Muscle of leg (tissue), 11 donors: ENCODE measurements around the gene PKM. TPM values are rescaled to one million over a fixed set of nuclear protein-coding genes. Genes with fewer than 3 reads are reported as not detected.
A peak's percentile ranks its signal among the peaks of the same experiment; 100 is the strongest.
"Not testable (repeated sequence)": the region's sequence is repeated elsewhere in the genome, so short reads cannot be mapped to it uniquely, and the experiment has no call there.

ENCODE experiments used
- DNase-seq: peaks from one replicate; pipeline ENCODE4 v3.0.0; 2013
- H3K27ac ChIP-seq: one replicate; pipeline ENCODE4 v1.5.1; 2013; ENCODE audit warnings: mild to moderate bottlenecking, low read length, control low read depth
- H3K27me3 ChIP-seq: one replicate; pipeline ENCODE4 v1.6.1; 2013; ENCODE audit warnings: low read length; ENCODE audit not compliant: control insufficient read depth, insufficient read depth
- H3K36me3 ChIP-seq: one replicate; pipeline ENCODE4 v1.6.1; 2013; ENCODE audit warnings: low read length; ENCODE audit not compliant: control insufficient read depth, insufficient read depth
- H3K4me1 ChIP-seq: one replicate; pipeline ENCODE4 v1.6.1; 2013; ENCODE audit warnings: low read length; ENCODE audit not compliant: control insufficient read depth, insufficient read depth
- H3K4me3 ChIP-seq: one replicate; pipeline ENCODE4 v1.5.1; 2013; ENCODE audit warnings: low read length, control low read depth
- H3K9me3 ChIP-seq: replicated peaks from 2 replicates; pipeline ENCODE4 v1.6.1; 2013; ENCODE audit warnings: low read depth, low read length; ENCODE audit not compliant: control insufficient read depth
- WGBS: methylation state at CpG from one replicate; pipeline ENCODE4 v1.1.5; 2013; ENCODE audit warnings: missing lambda C conversion rate; ENCODE audit not compliant: insufficient coverage; 5-methylcytosine and 5-hydroxymethylcytosine counted together
- polyA plus RNA-seq, 8 donors: library from polyadenylated mRNA; unstranded; fragments of 120-200 nt; gene quantifications; one replicate each; pipeline versions ENCODE4 v1.2.1 to v1.2.3, GENCODE V29; 2013; ENCODE audit warnings: inconsistent platforms in 1 of 8, low replicate concordance in 1 of 8; ENCODE audit not compliant: insufficient read length in 8 of 8, insufficient read depth in 1 of 8
- total RNA-seq: library from RNA; stranded (reverse); fragments of 120-200 nt; gene quantifications from one replicate; pipeline ENCODE4 v1.2.4, GENCODE V29; 2013

The PKM gene
- total and polyA plus RNA-seq, 9 donors: 727 to 984 (median 841) TPM

- DNase-seq: no peak
- H3K4me3 ChIP-seq: no peak overlapping the region
- H3K27ac ChIP-seq: no peak overlapping the region
- no peaks in the 10 kb centered on the region for H3K9me3 ChIP-seq
- peaks cover 13% of the 10 kb centered on the region for H3K4me1 ChIP-seq
- 67% methylated on average over 4 of the region's 5 CpGs for WGBS
- H3K36me3 ChIP-seq: no peaks in the 10 kb centered on the region
- peaks cover 2% of the 10 kb centered on the region for H3K27me3 ChIP-seq
These were observed 58.2 kb downstream of the PKM start for GRCh38 chr15:72172796-72173195.

DNA sequence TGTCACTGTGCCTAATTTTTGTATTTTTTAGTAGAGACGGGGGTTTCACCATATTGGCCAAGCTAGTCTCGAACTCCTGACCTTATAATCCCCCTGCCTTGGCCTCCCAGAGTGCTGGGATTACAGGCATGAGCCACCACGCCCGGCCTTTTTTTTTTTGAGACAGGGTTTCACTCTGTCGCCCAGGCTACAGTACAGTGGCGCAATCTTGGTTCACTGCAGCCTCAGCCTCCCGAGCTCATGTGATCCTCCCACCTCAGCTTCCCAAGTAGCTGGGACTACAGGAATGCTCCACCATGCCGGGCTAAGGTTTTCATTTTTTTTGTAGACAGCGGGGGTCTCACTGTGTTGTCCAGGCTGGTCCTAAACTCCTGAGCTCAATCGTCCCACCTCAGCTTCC is 59.0 kb downstream of the PKM start:
- H3K9me3 ChIP-seq, H3K27ac ChIP-seq, DNase-seq, H3K4me3 ChIP-seq, H3K27me3 ChIP-seq, H3K36me3 ChIP-seq: not testable (repeated sequence)
- WGBS: 89% methylated on average over 7 of the region's 10 CpGs
- peaks cover 13% of the 10 kb centered on the region for H3K4me1 ChIP-seq

GRCh38 chr15:72170691-72171090 is 60.3 kb downstream of the PKM start:
- Histone ChIP-seq H3K9me3 (no peaks in the 10 kb centered on the region), H3K4me3 (no peak overlapping the region), H3K4me1 (peaks cover 13% of the 10 kb centered on the region), H3K27me3 (no peaks in the 10 kb centered on the region), H3K36me3 (no peaks in the 10 kb centered on the region), H3K27ac (no peak overlapping the region)
- 86% methylated on average over 6 of the region's 7 CpGs for WGBS
- DNase-seq: no peak

GRCh38 chr15:72169921-72170611 is 60.9 kb downstream of the PKM start:
- Histone ChIP-seq H3K27me3 (no peaks in the 10 kb centered on the region), H3K9me3 (no peaks in the 10 kb centered on the region), H3K4me3 (no peak overlapping the region), H3K36me3 (no peaks in the 10 kb centered on the region), H3K4me1 (peaks cover 13% of the 10 kb centered on the region), H3K27ac (no peak overlapping the region)
- no peak for DNase-seq
- WGBS: 86% methylated on average over 12 of the region's 16 CpGs

DNA sequence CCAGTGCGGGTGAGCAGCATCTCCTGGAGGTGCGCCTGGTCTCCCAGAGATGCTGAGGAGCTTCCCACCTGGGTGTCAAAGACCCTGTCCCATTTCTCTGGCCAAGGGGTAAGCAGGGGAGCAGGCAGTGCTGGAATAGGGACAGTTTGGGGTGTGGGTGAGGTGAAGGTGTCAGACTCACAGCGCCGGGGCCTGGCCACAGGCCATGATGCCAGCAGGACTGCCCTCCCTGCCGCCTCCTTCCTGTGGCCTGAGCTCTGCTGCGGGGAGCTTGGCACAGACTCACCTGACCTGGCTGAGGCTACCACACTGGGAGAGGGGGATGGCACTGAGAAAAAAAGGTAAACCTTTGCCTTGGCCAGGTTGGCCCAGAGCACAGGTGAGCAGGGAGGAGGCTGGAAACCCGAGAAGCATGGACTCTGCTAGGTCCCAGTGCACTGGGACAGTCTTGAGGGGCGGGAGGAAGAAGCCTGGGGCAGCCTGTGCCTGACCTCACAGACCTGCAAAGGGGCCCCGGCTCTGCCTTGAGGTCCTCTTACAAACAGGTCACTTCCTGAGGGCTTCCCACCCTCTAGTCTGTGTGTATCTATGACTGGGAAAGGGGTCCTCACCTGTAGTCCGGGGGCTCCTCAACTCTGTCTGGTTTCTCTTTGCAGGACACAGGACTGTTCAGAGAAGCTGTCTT is 61.6 kb downstream of the PKM start:
- Histone ChIP-seq H3K36me3 (no peaks in the 10 kb centered on the region), H3K4me1 (peaks cover 13% of the 10 kb centered on the region), H3K9me3 (no peaks in the 10 kb centered on the region), H3K4me3 (no peak overlapping the region), H3K27me3 (no peaks in the 10 kb centered on the region), H3K27ac (no peak overlapping the region)
- no peak for DNase-seq
- WGBS: 71% methylated on average over 9 of the region's 10 CpGs

DNA sequence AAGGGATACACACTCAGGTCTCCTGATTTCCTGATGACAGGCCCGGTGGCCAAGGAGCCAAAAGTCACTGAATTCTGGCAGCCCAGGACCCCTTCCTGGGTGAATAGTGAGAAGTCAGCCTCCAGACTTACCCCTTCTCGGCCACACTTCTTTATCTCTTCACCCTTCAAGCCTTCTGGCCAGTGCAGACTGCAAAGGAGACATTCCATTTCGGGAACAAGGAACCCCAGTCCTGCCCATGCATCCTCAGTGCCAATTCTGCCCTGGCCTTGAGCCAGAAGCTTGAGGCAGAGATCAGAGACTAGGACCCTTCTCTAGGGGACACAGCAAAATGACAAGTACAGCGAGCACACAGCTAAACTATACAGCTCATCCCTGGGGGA is 62.2 kb downstream of the PKM start:
- Histone ChIP-seq H3K27me3 (no peaks in the 10 kb centered on the region), H3K4me3 (no peak overlapping the region), H3K9me3 (no peaks in the 10 kb centered on the region), H3K4me1 (peaks cover 13% of the 10 kb centered on the region), H3K36me3 (no peaks in the 10 kb centered on the region), H3K27ac (no peak overlapping the region)
- WGBS: 65% methylated on average over 2 of the region's 4 CpGs
- no peak for DNase-seq

- no peaks in the 10 kb centered on the region for H3K36me3 ChIP-seq
- H3K4me3 ChIP-seq: no peak overlapping the region
- H3K27ac ChIP-seq: no peak overlapping the region
- whole genome bisulfite sequencing: 22% methylated on average over 6 of the region's 7 CpGs
- H3K4me1 ChIP-seq: peaks cover 13% of the 10 kb centered on the region
- no peaks in the 10 kb centered on the region for H3K27me3 ChIP-seq
- H3K9me3 ChIP-seq: no peaks in the 10 kb centered on the region
- DNase-seq: peak; percentile 40
These were observed 62.7 kb downstream of the PKM start for GRCh38 chr15:72168131-72168807.

DNA sequence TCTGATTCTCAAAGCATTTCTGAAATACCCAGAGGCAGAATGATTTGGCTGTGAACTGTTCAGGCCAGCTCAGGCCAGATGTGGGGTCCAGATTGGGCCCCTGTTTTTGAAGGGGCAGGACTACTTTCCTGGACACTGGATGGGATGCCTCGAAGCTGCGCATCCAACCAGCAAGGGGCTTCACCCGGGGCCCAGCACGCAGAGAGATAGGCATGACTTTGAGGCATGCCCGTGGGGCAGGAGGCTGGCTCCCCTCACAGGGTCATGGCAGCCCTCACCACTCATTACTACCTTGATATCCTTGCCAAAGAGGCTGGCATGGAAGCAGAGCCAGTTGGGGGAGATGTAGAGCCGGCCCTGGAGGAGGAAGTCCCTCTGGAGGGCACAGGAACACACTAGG is 63.5 kb downstream of the PKM start:
- H3K9me3 ChIP-seq: no peaks in the 10 kb centered on the region
- 100% methylated on average over 2 of the region's 6 CpGs for WGBS
- DNase-seq: no peak
- no peak overlapping the region for H3K27ac ChIP-seq
- no peak overlapping the region for H3K4me3 ChIP-seq
- H3K36me3 ChIP-seq: no peaks in the 10 kb centered on the region
- H3K4me1 ChIP-seq: peaks cover 16% of the 10 kb centered on the region
- no peaks in the 10 kb centered on the region for H3K27me3 ChIP-seq

GRCh38 chr15:72166716-72167417 is 64.1 kb downstream of the PKM start:
- WGBS: 91% methylated on average over 3 of the region's 5 CpGs
- no peak overlapping the region for H3K27ac ChIP-seq
- H3K4me1 ChIP-seq: peaks cover 21% of the 10 kb centered on the region
- no peaks in the 10 kb centered on the region for H3K27me3 ChIP-seq
- DNase-seq: no peak
- H3K9me3 ChIP-seq: no peaks in the 10 kb centered on the region
- no peaks in the 10 kb centered on the region for H3K36me3 ChIP-seq
- H3K4me3 ChIP-seq: no peak overlapping the region

- no peak for DNase-seq
- H3K27ac ChIP-seq: no peak overlapping the region
- no peaks in the 10 kb centered on the region for H3K27me3 ChIP-seq
- WGBS: 60% methylated on average over 2 of the region's 4 CpGs
- H3K36me3 ChIP-seq: no peaks in the 10 kb centered on the region
- H3K4me3 ChIP-seq: no peak overlapping the region
- H3K4me1 ChIP-seq: peaks cover 31% of the 10 kb centered on the region
- no peaks in the 10 kb centered on the region for H3K9me3 ChIP-seq
These were observed 67.3 kb downstream of the PKM start for GRCh38 chr15:72163719-72164118.
